K562 (cell line): Measurements from ENCODE around the gene CYTH1.

ENCODE experiments used
- ARID2 ChIP-seq: fragments of 450-650 bp; IDR thresholded peaks from 2 replicates; pipeline ENCODE4 v1.6.1; 2017; ENCODE audit warnings: antibody characterized with exemption, mild to moderate bottlenecking
- CTCF ChIP-seq, 3 experiments: IDR thresholded peaks in 2 of 3; conservative IDR thresholded peaks in 1 of 3; 2 replicates each; pipeline ENCODE4 v1.5.1; 2011 to 2012; ENCODE audit warnings: low read length in 3 of 3, mild to moderate bottlenecking in 3 of 3, control low read depth in 2 of 3, improper control_type of control experiment in 1 of 3, inconsistent platforms in 1 of 3, low read depth in 1 of 3, mixed read lengths in 1 of 3, moderate library complexity in 1 of 3; ENCODE audit not compliant: insufficient read depth in 2 of 3
- GABPA ChIP-seq: fragments of 200-800 bp; sonication (Bioruptor generic); conservative IDR thresholded peaks from 2 replicates; pipeline ENCODE4 v1.6.1; 2016; ENCODE audit warnings: low read depth, missing genetic modification characterization, missing compliant biosample characterization
- HNRNPK ChIP-seq: fragments of 200-400 bp; formaldehyde crosslinking; IDR thresholded peaks from one replicate; pipeline ENCODE4 v1.6.1; 2018; ENCODE audit warnings: mild to moderate bottlenecking, low read depth, low read length; ENCODE audit not compliant: poor library complexity, severe bottlenecking
- RFX5 ChIP-seq: IDR thresholded peaks from 2 replicates; pipeline ENCODE4 v1.6.1; 2011; ENCODE audit warnings: low read depth, mild to moderate bottlenecking, improper control_type of control experiment, low read length

GRCh38 chr17:78802459-78802858, 20.4 kb upstream of the CYTH1 start:
- TF ChIP-seq HNRNPK, result no peak
- TF ChIP-seq ARID2, result no peak
- no peak for TF ChIP-seq CTCF (IDR thresholded peaks at IDR 0.05 in 2 of 3, conservative IDR thresholded peaks at IDR 0.05 in 1 of 3; ENCODE audit: insufficient read depth in 2 of 3, low read depth in 1 of 3, low read length in 3 of 3)
- TF ChIP-seq GABPA (tag), result no peak
- TF ChIP-seq RFX5, result no peak
